GM11168 (cell line): Measurements from ENCODE around the gene OBSCN.

Experiments
- in situ Hi-C: fragments of 300-500 bp; cut with MboI; formaldehyde crosslinking; loops from one replicate; pipeline ENCODE4 v1.12.0; 2022; ENCODE audit warnings: low sequenced_read_pairs; ENCODE audit not compliant: unreplicated experiment

OBSCN gene

GRCh38 chr1:228207851-228208821 is at the start of gene OBSCN:
Gene OBSCN, plus strand, starts transcription at chr1:228208044. Its CDS starts 3,740 bp downstream, at chr1:228211784.
- in situ Hi-C loops: no loop called here

GRCh38 chr1:228158151-228159007 is 49.5 kb upstream of the OBSCN start:
- in situ Hi-C loops: no loop called here

- in situ Hi-C loops: no loop called here
Measured at GRCh38 chr1:228159008-228159665, 48.7 kb upstream of the OBSCN start.

- in situ Hi-C loops: no loop called here
Measured at GRCh38 chr1:228160201-228160761, 47.6 kb upstream of the OBSCN start.

GRCh38 chr1:228161362-228161761 is 46.5 kb upstream of the OBSCN start:
- in situ Hi-C loops: no loop called here

- in situ Hi-C loops: no loop called here
Measured at GRCh38 chr1:228161866-228162265, 46.0 kb upstream of the OBSCN start.

GRCh38 chr1:228162286-228163006 is 45.4 kb upstream of the OBSCN start:
- in situ Hi-C loops: no loop called here

- in situ Hi-C loops: no loop called here
Measured at GRCh38 chr1:228163007-228163753, 44.7 kb upstream of the OBSCN start.

- in situ Hi-C loops: no loop called here
Measured at GRCh38 chr1:228163776-228164519, 43.9 kb upstream of the OBSCN start.

- in situ Hi-C loops: loop anchor here (5.0 kb wide), 1 partner anchor 32 kb away; no protein-coding TSS in a partner anchor
Measured at GRCh38 chr1:228164561-228165371, 43.1 kb upstream of the OBSCN start.

- in situ Hi-C loops: loop anchor here (5.0 kb wide), 1 partner anchor 33 kb away; no protein-coding TSS in a partner anchor
Measured at GRCh38 chr1:228165372-228166169, 42.3 kb upstream of the OBSCN start, which contains the start of gene IBA57. Gene IBA57, plus strand, starts transcription at chr1:228165804. Its CDS starts 13 bp downstream, at chr1:228165817.

- in situ Hi-C loops: loop anchor here (5.0 kb wide), 1 partner anchor 34 kb away; no protein-coding TSS in a partner anchor
Measured at GRCh38 chr1:228166170-228166936, 41.5 kb upstream of the OBSCN start.

- in situ Hi-C loops: loop anchor here (5.0 kb wide), 1 partner anchor 36 kb away; no protein-coding TSS in a partner anchor
Measured at GRCh38 chr1:228168563-228169270, 39.1 kb upstream of the OBSCN start.

GRCh38 chr1:228169345-228169744 is 38.5 kb upstream of the OBSCN start:
- in situ Hi-C loops: loop anchor here (5.0 kb wide), 1 partner anchor 37 kb away; no protein-coding TSS in a partner anchor

- in situ Hi-C loops: no loop called here
Measured at GRCh38 chr1:228170666-228171065, 37.2 kb upstream of the OBSCN start.
